Prostate gland (tissue), 2 donors: Measurements from ENCODE around the gene ADAMTS7. TPM values are rescaled to one million over a fixed set of nuclear protein-coding genes. Genes with fewer than 3 reads are reported as not detected.
"Not testable (repeated sequence)": the region's sequence is repeated elsewhere in the genome, so short reads cannot be mapped to it uniquely, and the experiment has no call there.

Experiments
- DNase-seq: peaks from one replicate; pipeline ENCODE4 v3.0.0-alpha.2; 2019; ENCODE audit warnings: low spot score
- H3K27ac ChIP-seq, 2 donors: fragments of 200-600 bp; sonication (generic); 2 replicates each; pipeline ENCODE4 v1.5.1; 2017 to 2019
- H3K27me3 ChIP-seq: fragments of 200-600 bp; sonication (generic); replicated peaks from 2 replicates; pipeline ENCODE4 v1.5.1; 2019; ENCODE audit not compliant: insufficient read depth
- H3K36me3 ChIP-seq, 2 donors: fragments of 200-600 bp; sonication (generic); 1 replicate in 1 of 2; 2 replicates in 1 of 2; pipeline versions ENCODE4 v1.5.1 to v1.8.1; 2017 to 2019
- H3K4me1 ChIP-seq: fragments of 200-600 bp; sonication (generic); replicated peaks from 2 replicates; pipeline ENCODE4 v1.5.1; 2019
- H3K4me3 ChIP-seq, 2 donors: fragments of 200-600 bp; sonication (generic); 2 replicates each; pipeline ENCODE4 v1.5.1; 2017 to 2019
- H3K9me3 ChIP-seq: fragments of 200-600 bp; sonication (generic); 2 replicates; pipeline ENCODE4 v1.5.1; 2017
- CTCF ChIP-seq, 4 experiments: fragments of 200-600 bp in 2 of 4; fragments of 450-650 bp in 2 of 4; sonication (generic) in 2 of 4; IDR thresholded peaks; 1 replicate in 3 of 4; 2 replicates in 1 of 4; pipeline ENCODE4 v1.5.1; 2016 to 2019; ENCODE audit warnings: antibody characterized with exemption in 4 of 4, mild to moderate bottlenecking in 2 of 4, moderate library complexity in 2 of 4
- POLR2A ChIP-seq: fragments of 450-650 bp; IDR thresholded peaks from one replicate; pipeline ENCODE4 v1.6.1; 2016; ENCODE audit warnings: antibody characterized with exemption, mild to moderate bottlenecking
- POLR2AphosphoS5 ChIP-seq: sonication (generic); formaldehyde crosslinking; IDR thresholded peaks from one replicate; pipeline ENCODE4 v1.6.1; 2017; ENCODE audit warnings: antibody characterized with exemption
- WGBS: methylation state at CpG from one replicate; pipeline ENCODE4 v1.1.5; 2018; 5-methylcytosine and 5-hydroxymethylcytosine counted together
- intact Hi-C: fragments of 100-400 bp; cut with DNase I; formaldehyde crosslinking; loops from one replicate; pipeline ENCODE4 v1.14.2; 2022
- total RNA-seq, 2 donors: library from RNA; depleted of rRNA; stranded (reverse); fragments of >200 nt; gene quantifications; one replicate each; pipeline ENCODE4 v1.1.0, GENCODE V29; 2016

The ADAMTS7 gene
- total RNA-seq, 2 donors from 2014 or later, result 1.6 to 7.8 TPM

DNA sequence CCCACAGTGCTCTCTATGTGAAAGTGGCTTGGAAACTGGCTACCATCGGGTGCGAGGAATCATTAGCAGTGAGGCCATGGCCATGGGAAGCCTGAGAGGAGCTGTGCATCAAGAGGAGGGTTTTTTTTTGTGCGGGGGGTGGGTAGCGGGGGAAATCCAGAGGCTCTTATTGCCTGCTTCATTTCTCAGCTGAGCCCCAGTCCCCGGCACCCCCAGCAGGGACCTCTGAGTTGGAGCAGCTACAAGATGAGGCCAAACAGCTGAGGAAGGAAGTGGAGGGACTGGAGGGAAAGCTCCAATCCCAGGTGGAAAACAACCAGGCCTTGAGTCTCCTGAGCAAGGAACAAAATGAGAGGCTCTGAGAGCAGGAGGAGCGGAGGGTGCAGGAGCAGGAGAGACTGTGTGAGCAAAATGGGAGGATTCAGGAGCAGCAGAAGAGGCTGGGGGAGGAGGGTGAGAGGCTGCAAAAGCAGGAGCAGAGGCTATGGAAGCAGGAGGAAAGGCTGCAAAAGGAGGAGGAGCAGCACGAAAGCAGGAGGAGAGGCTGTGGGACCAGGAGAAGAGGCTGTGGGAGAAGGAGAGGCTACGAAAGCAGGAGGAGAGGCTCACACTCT lies 76.7 kb downstream of the ADAMTS7 start:
- intact Hi-C loops, result no loop called here
- no peaks in the 10 kb centered on the region for H3K36me3 ChIP-seq
- H3K27me3 ChIP-seq, result no peaks in the 10 kb centered on the region
- DNase-seq, result no peak
- no peak for TF ChIP-seq POLR2AphosphoS5
- no peak overlapping the region for H3K4me3 ChIP-seq
- H3K4me1 ChIP-seq, result no peaks in the 10 kb centered on the region
- WGBS, result 80% methylated on average over 8 of the region's 8 CpGs
- no peak overlapping the region for H3K27ac ChIP-seq
- H3K9me3 ChIP-seq, result no peaks in the 10 kb centered on the region

- Histone ChIP-seq H3K4me3 (no peak overlapping the region), H3K27me3 (no peaks in the 10 kb centered on the region), H3K27ac (no peak overlapping the region), H3K36me3 (no peaks in the 10 kb centered on the region), H3K4me1 (no peaks in the 10 kb centered on the region), H3K9me3 (no peaks in the 10 kb centered on the region)
- DNase-seq, result no peak
- WGBS, result 64% methylated on average over 2 of the region's 2 CpGs
- intact Hi-C loops, result no loop called here
- TF ChIP-seq POLR2AphosphoS5 (no peak), POLR2A (no peak), CTCF (IDR thresholded peaks at IDR 0.05) (no peak)
Measured at GRCh38 chr15:78732634-78733033, 78.6 kb downstream of the ADAMTS7 start.

GRCh38 chr15:78730955-78731354 lies 80.3 kb downstream of the ADAMTS7 start:
- DNase-seq, result no peak
- intact Hi-C loops, result no loop called here
- H3K4me3 ChIP-seq, result no peak overlapping the region
- H3K27me3 ChIP-seq, result no peaks in the 10 kb centered on the region
- no peak overlapping the region for H3K27ac ChIP-seq
- H3K9me3 ChIP-seq, result no peaks in the 10 kb centered on the region
- no peaks in the 10 kb centered on the region for H3K4me1 ChIP-seq
- TF ChIP-seq POLR2AphosphoS5 (no peak), CTCF (IDR thresholded peaks at IDR 0.05) (no peak), POLR2A (no peak)
- WGBS, result 92% methylated on average over 6 of the region's 6 CpGs
- H3K36me3 ChIP-seq, result no peaks in the 10 kb centered on the region

- intact Hi-C loops, H3K4me1 ChIP-seq, H3K9me3 ChIP-seq, DNase-seq, H3K4me3 ChIP-seq, H3K27me3 ChIP-seq, H3K27ac ChIP-seq, H3K36me3 ChIP-seq: not testable (repeated sequence)
- WGBS, result 39% methylated on average over 1 of the region's 1 CpG
Measured at GRCh38 chr15:78728427-78728826, 82.8 kb downstream of the ADAMTS7 start.

- Histone ChIP-seq H3K36me3 (no peaks in the 10 kb centered on the region), H3K27ac (no peak overlapping the region), H3K4me1 (no peaks in the 10 kb centered on the region), H3K27me3 (no peaks in the 10 kb centered on the region), H3K9me3 (no peaks in the 10 kb centered on the region), H3K4me3 (no peak overlapping the region)
- no peak for DNase-seq
- TF ChIP-seq POLR2A (no peak), POLR2AphosphoS5 (no peak), CTCF (IDR thresholded peaks at IDR 0.05) (no peak)
- 69% methylated on average over 5 of the region's 5 CpGs for WGBS
- intact Hi-C loops, result no loop called here
Measured at GRCh38 chr15:78727561-78727960, 83.7 kb downstream of the ADAMTS7 start.

GRCh38 chr15:78726870-78727551 lies 84.3 kb downstream of the ADAMTS7 start:
- TF ChIP-seq POLR2A (no peak), CTCF (IDR thresholded peaks at IDR 0.05) (no peak), POLR2AphosphoS5 (no peak)
- Histone ChIP-seq H3K9me3 (no peaks in the 10 kb centered on the region), H3K4me1 (no peaks in the 10 kb centered on the region), H3K36me3 (no peaks in the 10 kb centered on the region), H3K4me3 (no peak overlapping the region), H3K27me3 (no peaks in the 10 kb centered on the region), H3K27ac (no peak overlapping the region)
- DNase-seq, result no peak
- intact Hi-C loops, result no loop called here
- 88% methylated on average over 13 of the region's 14 CpGs for WGBS

DNA sequence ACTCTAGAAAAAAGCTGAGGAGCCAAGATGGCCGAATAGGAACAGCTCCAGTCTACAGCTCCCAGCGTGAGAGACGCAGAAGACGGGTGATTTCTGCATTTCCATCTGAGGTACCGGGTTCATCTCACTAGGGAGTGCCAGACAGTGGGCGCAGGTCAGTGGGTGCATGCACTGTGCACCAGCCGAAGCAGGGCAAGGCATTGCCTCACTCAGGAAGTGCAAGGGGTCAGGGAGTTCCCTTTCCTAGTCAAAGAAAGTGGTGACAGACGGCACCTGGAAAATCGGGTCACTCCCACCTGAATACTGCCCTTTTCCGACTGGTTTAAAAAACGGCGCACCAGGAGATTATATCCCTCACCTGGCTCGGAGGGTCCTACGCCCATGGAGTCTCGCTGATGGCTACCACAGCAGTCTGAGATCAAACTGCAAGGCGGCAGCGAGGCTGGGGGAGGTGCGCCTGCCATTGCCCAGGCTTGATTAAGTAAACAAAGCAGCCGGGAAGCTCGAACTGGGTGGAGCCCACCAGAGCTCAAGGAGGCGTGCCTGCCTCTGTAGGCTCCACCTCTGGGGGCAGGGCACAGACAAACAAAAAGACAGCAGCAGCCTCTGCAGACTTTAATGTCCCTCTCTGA lies 91.3 kb downstream of the ADAMTS7 start:
- H3K27me3 ChIP-seq, H3K4me1 ChIP-seq, H3K36me3 ChIP-seq, H3K27ac ChIP-seq, H3K4me3 ChIP-seq, H3K9me3 ChIP-seq, intact Hi-C loops, DNase-seq: not testable (repeated sequence)
- WGBS, result 60% methylated on average over 21 of the region's 21 CpGs
